Skin epidermis (tissue), 12 donors: ENCODE data around the gene SLC25A1.

Experiments
- H3K27ac ChIP-seq, 21 experiments: fragments of 200-600 bp; sonication (generic) in 11 of 21; one replicate each; pipeline ENCODE4 v1.5.0; 2020; ENCODE audit warnings: mild to moderate bottlenecking in 3 of 21, inconsistent platforms in 2 of 21, moderate library complexity in 2 of 21
- H3K4me3 ChIP-seq, 7 experiments: fragments of 200-600 bp; sonication (generic) in 2 of 7; one replicate each; pipeline ENCODE4 v1.5.0; 2020; ENCODE audit warnings: inconsistent platforms in 2 of 7, mild to moderate bottlenecking in 2 of 7, moderate library complexity in 1 of 7

SLC25A1 gene

DNA sequence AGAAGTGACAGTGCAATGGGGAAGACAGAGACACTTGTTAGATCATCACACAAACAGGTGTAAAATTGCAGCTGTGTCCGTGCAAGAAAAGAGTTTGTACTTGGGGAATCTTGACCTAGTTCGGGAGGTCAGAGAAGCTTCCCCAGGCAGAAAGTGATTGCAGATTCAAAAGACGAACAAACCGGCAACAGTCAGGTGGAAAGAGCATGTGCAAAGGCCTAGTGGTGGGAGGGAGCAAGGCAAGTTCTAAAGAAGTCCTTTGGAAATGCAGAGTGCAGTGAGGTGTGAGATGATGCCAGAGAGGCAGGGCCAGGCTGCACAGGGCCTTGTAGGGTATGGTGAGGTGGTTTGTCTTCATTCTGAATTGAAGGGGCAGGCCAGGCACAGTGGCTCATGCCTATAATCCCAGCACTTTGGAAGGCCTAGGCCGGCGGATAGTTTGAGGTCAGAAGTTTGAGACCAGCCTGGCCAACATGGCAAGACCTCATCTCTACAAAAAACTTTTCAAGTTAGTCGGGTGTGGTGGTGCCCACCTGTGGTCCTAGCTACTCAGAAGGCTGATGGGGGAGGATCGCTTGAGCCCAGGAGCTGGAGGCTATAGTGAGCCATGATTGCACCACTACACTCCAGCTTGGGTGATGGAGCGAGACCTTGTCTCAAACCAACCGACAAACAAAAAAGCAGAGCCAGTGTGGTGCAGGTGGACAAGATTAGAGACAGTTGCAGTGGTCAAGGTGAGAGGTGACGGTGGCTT is 32.1 kb downstream of the SLC25A1 start:
- H3K4me3 ChIP-seq = no peak overlapping the region
- H3K27ac ChIP-seq = no peak overlapping the region

- Histone ChIP-seq H3K27ac (peak overlapping the region in 20 of 21 experiments; percentile 2 to 92 (median 82)), H3K4me3 (peak overlapping the region; percentile 47 to 97 (median 90))
Measured at GRCh38 chr22:19143967-19144400, 34.6 kb downstream of the SLC25A1 start.

- peak overlapping the region in 4 of 7 experiments; percentile 72 to 96 (median 90) for H3K4me3 ChIP-seq
Measured at GRCh38 chr22:19143212-19143611, 35.3 kb downstream of the SLC25A1 start.

GRCh38 chr22:19142394-19142793 is 36.1 kb downstream of the SLC25A1 start:
- Histone ChIP-seq H3K4me3 (no peak overlapping the region), H3K27ac (no peak overlapping the region)

More at GRCh38 chr22:19143212-19143611, 35.3 kb downstream of the SLC25A1 start:
- peak overlapping the region in 1 of 21 experiments; percentile 92 for H3K27ac ChIP-seq

- Histone ChIP-seq H3K27ac (peak overlapping the region in 1 of 21 experiments; percentile 2), H3K4me3 (no peak overlapping the region)
Measured at GRCh38 chr22:19139974-19140373, 38.6 kb downstream of the SLC25A1 start.

GRCh38 chr22:19139001-19139356 is 39.6 kb downstream of the SLC25A1 start:
- H3K27ac ChIP-seq = no peak overlapping the region
- no peak overlapping the region for H3K4me3 ChIP-seq

GRCh38 chr22:19138217-19139000 is 40.1 kb downstream of the SLC25A1 start:
- Histone ChIP-seq H3K4me3 (no peak overlapping the region), H3K27ac (peak overlapping the region in 1 of 21 experiments; percentile 5)

- Histone ChIP-seq H3K27ac (peak overlapping the region in 1 of 21 experiments; percentile 5), H3K4me3 (no peak overlapping the region)
Measured at GRCh38 chr22:19137384-19138216, 40.9 kb downstream of the SLC25A1 start.

DNA sequence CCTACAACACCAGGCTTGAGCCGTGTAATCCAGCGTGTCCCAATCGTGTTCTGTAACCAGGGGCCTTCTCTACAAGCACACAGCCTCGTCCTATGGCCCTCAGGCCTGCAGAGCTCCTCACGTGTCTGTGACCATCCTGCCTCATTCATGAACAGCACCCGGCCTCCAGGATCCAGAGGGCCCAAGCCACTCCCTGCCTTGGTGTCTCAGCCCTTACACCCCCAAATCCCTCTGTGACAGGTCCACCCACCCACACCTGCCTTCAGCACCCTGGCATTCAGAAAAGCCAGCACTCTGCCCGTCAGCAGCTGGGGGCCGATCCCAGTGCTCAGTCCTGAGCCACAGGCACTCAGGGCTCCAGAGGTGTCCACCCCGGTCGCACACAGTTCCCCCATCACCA is 41.6 kb downstream of the SLC25A1 start:
- no peak overlapping the region for H3K27ac ChIP-seq

GRCh38 chr22:19134874-19135273 is 43.7 kb downstream of the SLC25A1 start:
- H3K27ac ChIP-seq = no peak overlapping the region

More for the DNA sequence above, 41.6 kb downstream of the SLC25A1 start:
- no peak overlapping the region for H3K4me3 ChIP-seq

DNA sequence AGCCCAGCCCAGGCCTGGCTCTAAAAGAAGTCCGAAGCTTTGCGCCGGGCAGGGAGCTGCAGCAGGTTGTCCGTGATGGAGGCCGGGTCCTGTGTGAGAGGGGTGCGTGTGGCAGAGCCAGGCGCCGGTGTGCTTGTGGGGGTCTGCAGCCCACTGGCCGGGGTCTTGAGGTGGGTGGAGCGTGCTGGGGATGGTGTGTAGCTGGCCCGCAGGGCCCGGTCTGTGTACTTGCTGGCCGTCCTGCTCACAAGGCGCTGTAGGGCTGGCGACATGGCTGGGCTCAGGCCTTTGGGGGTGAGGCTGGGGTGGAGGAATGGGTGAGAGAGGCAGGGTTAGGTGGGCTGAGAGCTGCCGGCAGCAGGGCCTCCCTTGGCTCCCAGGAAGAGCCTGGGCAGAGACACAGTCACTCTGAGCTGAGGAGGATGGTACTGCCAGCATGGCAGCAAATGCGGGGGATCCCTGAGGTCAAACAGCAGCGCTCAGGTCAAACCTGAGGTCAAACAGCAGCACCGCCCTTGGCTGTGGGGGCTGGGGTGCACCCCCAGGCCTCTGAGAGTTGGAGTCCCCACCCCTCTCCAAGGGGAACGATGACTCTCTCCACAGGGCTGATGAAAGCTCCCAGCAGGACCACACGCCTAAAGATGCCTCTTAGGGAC is 44.2 kb downstream of the SLC25A1 start:
- Histone ChIP-seq H3K4me3 (no peak overlapping the region), H3K27ac (no peak overlapping the region)

More at GRCh38 chr22:19134874-19135273, 43.7 kb downstream of the SLC25A1 start:
- H3K4me3 ChIP-seq = no peak overlapping the region

GRCh38 chr22:19133561-19133960 is 45.0 kb downstream of the SLC25A1 start:
- Histone ChIP-seq H3K4me3 (no peak overlapping the region), H3K27ac (no peak overlapping the region)

DNA sequence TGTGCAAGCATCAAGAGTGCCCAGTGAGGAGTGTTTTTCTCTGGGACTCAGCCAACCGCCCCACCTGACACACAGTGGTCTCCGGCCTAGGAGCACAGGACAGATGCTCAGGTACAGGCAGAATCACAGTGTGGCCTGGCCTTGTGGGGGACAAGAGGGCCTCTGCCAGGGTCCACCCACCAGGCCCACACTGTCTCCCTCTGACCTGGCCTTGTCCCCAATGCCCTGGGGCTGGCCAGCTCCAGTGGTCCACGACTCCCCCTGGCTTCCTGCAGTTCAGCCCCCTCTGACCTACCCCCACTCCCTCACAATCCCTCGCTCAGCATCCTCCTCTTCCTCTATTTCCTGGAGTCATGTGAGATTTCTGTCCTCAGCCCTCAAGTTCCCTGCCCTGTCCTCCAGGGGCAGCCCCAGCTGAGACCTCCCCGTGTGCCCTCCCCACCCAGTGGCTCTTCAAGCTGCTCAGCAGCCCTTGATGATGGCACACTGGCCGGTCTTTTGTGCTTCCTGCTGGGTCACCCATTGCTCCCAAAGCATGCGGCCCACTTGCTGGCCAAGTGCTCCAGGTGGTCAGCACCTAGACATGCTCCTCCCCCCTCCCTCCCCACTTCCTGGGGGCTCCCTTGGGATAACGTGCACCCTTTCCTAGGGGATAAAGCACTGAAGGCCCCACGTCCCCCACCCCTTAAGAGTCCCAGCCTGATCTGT is 45.7 kb downstream of the SLC25A1 start:
- H3K27ac ChIP-seq = no peak overlapping the region
- no peak overlapping the region for H3K4me3 ChIP-seq

- Histone ChIP-seq H3K27ac (no peak overlapping the region), H3K4me3 (no peak overlapping the region)
Measured at GRCh38 chr22:19132153-19132552, 46.4 kb downstream of the SLC25A1 start.

DNA sequence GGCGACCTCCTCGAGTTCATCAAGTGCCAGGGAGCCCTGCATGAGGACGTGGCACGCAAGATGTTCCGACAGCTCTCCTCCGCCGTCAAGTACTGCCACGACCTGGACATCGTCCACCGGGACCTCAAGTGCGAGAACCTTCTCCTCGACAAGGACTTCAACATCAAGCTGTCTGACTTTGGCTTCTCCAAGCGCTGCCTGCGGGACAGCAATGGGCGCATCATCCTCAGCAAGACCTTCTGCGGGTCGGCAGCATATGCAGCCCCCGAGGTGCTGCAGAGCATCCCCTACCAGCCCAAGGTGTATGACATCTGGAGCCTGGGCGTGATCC is 46.9 kb downstream of the SLC25A1 start:
- Histone ChIP-seq H3K27ac (no peak overlapping the region), H3K4me3 (no peak overlapping the region)

- Histone ChIP-seq H3K4me3 (no peak within 1 kb of the TSS), H3K27ac (peak within 1 kb of the TSS in 18 of 21 experiments; percentile 9 to 88 (median 58))
Measured at GRCh38 chr22:19130959-19131684, 47.4 kb downstream of the SLC25A1 start, which contains the start of gene TSSK2. Gene TSSK2 (plus strand): TSS chr22:19131308. CDS start chr22:19131400, 92 bp downstream.

- Histone ChIP-seq H3K4me3 (no peak overlapping the region), H3K27ac (peak overlapping the region in 18 of 21 experiments; percentile 11 to 88 (median 78))
Measured at GRCh38 chr22:19129871-19130270, 48.7 kb downstream of the SLC25A1 start.
